Natural killer cell treated with Interleukin-12 subunit alpha and Interleukin-12 subunit beta and Interleukin-15 and Interleukin-18, amount 100 ng/mL, for 72 hours (primary cell): Measurements from ENCODE around the gene MRPL38. TPM values are rescaled to one million over a fixed set of nuclear protein-coding genes. Genes with fewer than 3 reads are reported as not detected.

Source experiments
- ATAC-seq, 2 donors: fragments of 150-1000 bp; cut with Tn5 transposase in 1 of 2; sonication (Bioruptor Pico), chemical (Tn5 transposase) in 1 of 2; 2 replicates each; pipeline ENCODE4 v1.10.0; 2021
- DNase-seq: peaks from one replicate; pipeline ENCODE4 v3.0.0; 2022; ENCODE audit warnings: low spot score
- H3K27ac Mint-ChIP-seq, 2 donors: 1 replicate in 1 of 2; 2 replicates in 1 of 2; pipeline ENCODE4 v1.8.0; 2022; ENCODE audit warnings: mixed read lengths in 2 of 2, mild to moderate bottlenecking in 1 of 2, moderate library complexity in 1 of 2
- H3K27me3 Mint-ChIP-seq, 2 donors: 1 replicate in 1 of 2; 2 replicates in 1 of 2; pipeline ENCODE4 v1.8.0; 2022; ENCODE audit warnings: mixed read lengths in 2 of 2
- H3K36me3 Mint-ChIP-seq: one replicate; pipeline ENCODE4 v1.8.0; 2022; ENCODE audit warnings: mixed read lengths
- H3K4me1 Mint-ChIP-seq, 2 donors: 1 replicate in 1 of 2; 2 replicates in 1 of 2; pipeline ENCODE4 v1.8.0; 2022; ENCODE audit warnings: low read depth in 2 of 2, mixed read lengths in 2 of 2, mild to moderate bottlenecking in 1 of 2
- H3K4me3 Mint-ChIP-seq: one replicate; pipeline ENCODE4 v1.8.0; 2022; ENCODE audit warnings: mixed read lengths
- H3K9me3 Mint-ChIP-seq: 2 replicates; pipeline ENCODE4 v1.8.0; 2022; ENCODE audit warnings: mixed read lengths
- total RNA-seq, 2 donors: library from RNA; stranded (reverse); gene quantifications; one replicate each; pipeline ENCODE4 v1.2.3, GENCODE V29; 2022

Gene MRPL38
- total RNA-seq, result 100 to 1,000 TPM; 117 to 174 TPM

- peaks cover 0 to 11% of the 10 kb centered on the region in 2 donors for H3K4me1 Mint-ChIP-seq
- H3K27me3 Mint-ChIP-seq, result no peaks in the 10 kb centered on the region
- H3K9me3 Mint-ChIP-seq, result no peaks in the 10 kb centered on the region
- DNase-seq (peak; percentile 98), ATAC-seq (peak; percentile 100)
- H3K4me3 Mint-ChIP-seq, result peak within 1 kb of the TSS; percentile 98
- no peaks in the 10 kb centered on the region for H3K36me3 Mint-ChIP-seq
- peak within 1 kb of the TSS; percentile 80 to 90 for H3K27ac Mint-ChIP-seq
Observed at GRCh38 chr17:75904749-75905521, at the start of gene MRPL38. TSS of gene MRPL38 (minus strand) at chr17:75904884. CDS start at chr17:75904875, 9 bp downstream.

- DNase-seq (no peak), ATAC-seq (peak in 1 of 2 donors; percentile 70)
- peak overlapping the region; percentile 3 for H3K4me3 Mint-ChIP-seq
- no peaks in the 10 kb centered on the region for H3K27me3 Mint-ChIP-seq
- H3K27ac Mint-ChIP-seq, result peak overlapping the region in 1 of 2 donors; percentile 10
- no peaks in the 10 kb centered on the region for H3K4me1 Mint-ChIP-seq
- H3K9me3 Mint-ChIP-seq, result no peaks in the 10 kb centered on the region
- peaks cover 10% of the 10 kb centered on the region for H3K36me3 Mint-ChIP-seq
Observed at GRCh38 chr17:75950855-75951554, 46.3 kb upstream of the MRPL38 start.

- Mint-ChIP-seq H3K4me3 (no peak overlapping the region), H3K36me3 (peaks cover 7% of the 10 kb centered on the region), H3K27me3 (no peaks in the 10 kb centered on the region), H3K9me3 (no peaks in the 10 kb centered on the region), H3K4me1 (no peaks in the 10 kb centered on the region), H3K27ac (peak overlapping the region in 1 of 2 donors; percentile 10)
- DNase-seq, result no peak
- no peak for ATAC-seq
Observed at GRCh38 chr17:75950421-75950820, 45.7 kb upstream of the MRPL38 start.

GRCh38 chr17:75945211-75945610, 40.5 kb upstream of the MRPL38 start:
- H3K9me3 Mint-ChIP-seq, result no peaks in the 10 kb centered on the region
- no peak overlapping the region for H3K27ac Mint-ChIP-seq
- ATAC-seq, result no peak
- H3K36me3 Mint-ChIP-seq, result peaks cover 6% of the 10 kb centered on the region
- DNase-seq, result no peak
- H3K27me3 Mint-ChIP-seq, result no peaks in the 10 kb centered on the region
- H3K4me1 Mint-ChIP-seq, result peaks cover 6% of the 10 kb centered on the region in 2 donors
- H3K4me3 Mint-ChIP-seq, result no peak overlapping the region

- Mint-ChIP-seq H3K4me1 (peaks cover 6% of the 10 kb centered on the region in 2 donors), H3K9me3 (no peaks in the 10 kb centered on the region), H3K4me3 (no peak overlapping the region), H3K27ac (peak overlapping the region in 1 of 2 donors; percentile 44), H3K36me3 (no peaks in the 10 kb centered on the region), H3K27me3 (no peaks in the 10 kb centered on the region)
- no peak for DNase-seq
- no peak for ATAC-seq
Observed at GRCh38 chr17:75943491-75943890, 38.8 kb upstream of the MRPL38 start.

GRCh38 chr17:75942473-75942872, 37.8 kb upstream of the MRPL38 start:
- Mint-ChIP-seq H3K27me3 (no peaks in the 10 kb centered on the region), H3K4me1 (peaks cover 6 to 9% of the 10 kb centered on the region in 2 donors), H3K9me3 (no peaks in the 10 kb centered on the region), H3K36me3 (no peaks in the 10 kb centered on the region), H3K4me3 (no peak overlapping the region), H3K27ac (no peak overlapping the region)
- DNase-seq (no peak), ATAC-seq (no peak)

GRCh38 chr17:75941442-75941819, 36.7 kb upstream of the MRPL38 start:
- Mint-ChIP-seq H3K4me3 (peak overlapping the region; percentile 97), H3K27me3 (no peaks in the 10 kb centered on the region), H3K36me3 (no peaks in the 10 kb centered on the region), H3K4me1 (peaks cover 6 to 9% of the 10 kb centered on the region in 2 donors), H3K27ac (peak overlapping the region; percentile 70 to 79), H3K9me3 (no peaks in the 10 kb centered on the region)
- DNase-seq, result no peak
- no peak for ATAC-seq

- Mint-ChIP-seq H3K4me1 (peaks cover 6 to 9% of the 10 kb centered on the region in 2 donors), H3K27ac (peak within 1 kb of the TSS; percentile 70 to 79), H3K9me3 (no peaks in the 10 kb centered on the region), H3K4me3 (peak within 1 kb of the TSS; percentile 97), H3K27me3 (no peaks in the 10 kb centered on the region), H3K36me3 (no peaks in the 10 kb centered on the region)
- DNase-seq (peak; percentile 93), ATAC-seq (peak; percentile 99 to 100)
Observed at GRCh38 chr17:75940727-75941441, 36.2 kb upstream of the MRPL38 start, which contains the start of gene FBF1. TSS of gene FBF1 (minus strand) at chr17:75941042. CDS start at chr17:75938149, 2,893 bp downstream.

GRCh38 chr17:75937652-75938051, 33.0 kb upstream of the MRPL38 start:
- Mint-ChIP-seq H3K27me3 (no peaks in the 10 kb centered on the region), H3K36me3 (no peaks in the 10 kb centered on the region), H3K27ac (no peak overlapping the region), H3K4me1 (peaks cover 6 to 9% of the 10 kb centered on the region in 2 donors), H3K4me3 (no peak overlapping the region), H3K9me3 (no peaks in the 10 kb centered on the region)
- ATAC-seq, result no peak
- DNase-seq, result no peak

- H3K27ac Mint-ChIP-seq, result no peak overlapping the region
- no peak overlapping the region for H3K4me3 Mint-ChIP-seq
- no peaks in the 10 kb centered on the region for H3K36me3 Mint-ChIP-seq
- peaks cover 0 to 3% of the 10 kb centered on the region in 2 donors for H3K4me1 Mint-ChIP-seq
- H3K9me3 Mint-ChIP-seq, result no peaks in the 10 kb centered on the region
- ATAC-seq (no peak), DNase-seq (no peak)
- no peaks in the 10 kb centered on the region for H3K27me3 Mint-ChIP-seq
Observed at GRCh38 chr17:75933808-75934207, 29.1 kb upstream of the MRPL38 start.

GRCh38 chr17:75932852-75933251, 28.2 kb upstream of the MRPL38 start:
- no peaks in the 10 kb centered on the region for H3K27me3 Mint-ChIP-seq
- peak; percentile 31 for DNase-seq

GRCh38 chr17:75931062-75931461, 26.4 kb upstream of the MRPL38 start:
- no peaks in the 10 kb centered on the region for H3K27me3 Mint-ChIP-seq
- no peaks in the 10 kb centered on the region for H3K36me3 Mint-ChIP-seq
- H3K9me3 Mint-ChIP-seq, result no peaks in the 10 kb centered on the region
- H3K4me3 Mint-ChIP-seq, result no peak overlapping the region
- H3K4me1 Mint-ChIP-seq, result no peaks in the 10 kb centered on the region
- ATAC-seq, result no peak
- H3K27ac Mint-ChIP-seq, result no peak overlapping the region
- DNase-seq, result peak; percentile 40

More at GRCh38 chr17:75932852-75933251, 28.2 kb upstream of the MRPL38 start:
- Mint-ChIP-seq H3K36me3 (no peaks in the 10 kb centered on the region), H3K4me3 (no peak overlapping the region), H3K4me1 (peaks cover 0 to under 1% of the 10 kb centered on the region in 2 donors), H3K27ac (no peak overlapping the region), H3K9me3 (no peaks in the 10 kb centered on the region)
- ATAC-seq, result no peak

GRCh38 chr17:75927286-75927922, 22.7 kb upstream of the MRPL38 start:
- no peak for DNase-seq
- Mint-ChIP-seq H3K27me3 (no peaks in the 10 kb centered on the region), H3K9me3 (no peaks in the 10 kb centered on the region)

More at GRCh38 chr17:75927286-75927922, 22.7 kb upstream of the MRPL38 start:
- peak in 1 of 2 donors; percentile 12 for ATAC-seq
- Mint-ChIP-seq H3K4me3 (no peak overlapping the region), H3K27ac (no peak overlapping the region), H3K36me3 (no peaks in the 10 kb centered on the region), H3K4me1 (no peaks in the 10 kb centered on the region)
